Fibroblast of skin of right biceps (primary cell): ENCODE measurements around the gene ZIM2.
"Not testable (repeated sequence)": the region's sequence is repeated elsewhere in the genome, so short reads cannot be mapped to it uniquely, and the experiment has no call there.

Experiments
- DNase-seq: peaks from one replicate; pipeline ENCODE4 v3.0.0-alpha.2; 2013

ZIM2 gene

GRCh38 chr19:56840451-56841192, at the start of gene ZIM2, which contains the start of gene PEG3:
ZIM2 (minus strand) TSS chr19:56840726; CDS start chr19:56824277, 16,449 bp downstream.
PEG3 (minus strand) TSS chr19:56840726; CDS start chr19:56824655, 16,071 bp downstream.
- peak; percentile 10 for DNase-seq

DNA sequence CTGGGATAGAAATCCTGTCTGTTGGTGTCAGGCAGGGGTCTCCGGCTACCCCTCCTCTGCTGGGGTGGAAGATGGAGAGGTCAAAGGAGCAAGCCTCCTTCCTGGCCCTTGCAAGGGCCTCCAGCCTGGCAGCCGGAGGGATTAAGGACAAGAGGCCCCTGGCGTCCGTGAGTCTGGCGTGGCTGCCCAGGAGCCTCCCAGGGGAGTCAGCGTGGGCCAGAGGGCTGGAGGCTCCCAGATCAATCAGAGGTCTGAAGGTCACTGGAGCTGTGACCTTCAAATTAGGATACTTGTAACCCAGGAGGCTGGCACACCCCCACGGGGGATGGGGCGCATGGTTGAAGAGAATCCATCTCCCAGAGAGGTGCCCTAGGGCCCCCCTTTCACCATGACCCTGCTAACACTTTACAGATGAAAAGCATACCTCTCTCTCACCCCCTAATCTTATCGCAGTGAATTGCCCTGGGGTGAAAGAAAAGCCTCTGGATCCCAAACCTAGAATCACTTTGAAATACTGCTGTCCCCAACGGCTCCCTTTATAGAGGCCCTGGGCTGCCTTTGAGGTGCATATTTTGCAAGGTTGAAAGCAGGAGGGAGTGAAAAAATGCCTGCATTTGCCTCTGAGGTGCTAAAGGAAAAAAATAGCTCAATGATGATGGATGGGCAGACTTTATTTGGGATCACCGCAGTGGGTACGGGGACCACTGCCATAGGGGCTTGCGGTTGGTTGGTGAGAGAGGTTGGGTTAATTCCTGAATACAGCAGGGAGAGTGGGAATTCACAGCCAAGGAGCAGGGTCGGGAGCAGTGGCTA, 44.9 kb upstream of the ZIM2 start:
- no peak for DNase-seq

GRCh38 chr19:56884441-56884840, 43.9 kb upstream of the ZIM2 start:
- DNase-seq, result no peak

DNA sequence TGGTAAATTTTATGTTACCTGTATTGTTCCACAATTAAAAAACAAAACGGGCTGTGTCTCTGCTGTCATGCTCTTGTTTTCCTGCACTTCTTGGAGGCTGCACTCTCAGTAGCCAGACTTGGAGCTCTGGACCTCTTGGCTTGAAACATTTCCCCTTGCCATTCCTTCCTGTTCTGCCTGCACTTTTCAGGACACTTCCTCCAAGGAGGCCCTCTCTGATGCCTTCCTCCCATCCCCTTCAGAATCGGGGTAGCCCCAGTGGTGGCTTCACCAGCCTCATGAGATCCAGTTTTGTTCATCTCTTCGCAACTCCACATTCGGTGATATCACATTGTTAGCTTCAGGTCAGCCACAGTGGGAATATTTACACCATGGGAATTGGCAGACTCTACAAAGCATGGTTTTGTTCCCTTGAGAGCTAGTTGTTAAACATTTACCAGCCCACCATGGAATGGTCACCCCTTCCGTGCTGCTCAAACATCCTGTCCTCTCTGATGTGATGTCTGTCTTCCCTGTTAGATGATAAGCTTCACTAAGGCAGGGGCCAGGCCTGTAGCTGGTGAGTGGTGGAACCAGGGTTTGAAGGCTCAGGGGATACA, 40.2 kb upstream of the ZIM2 start:
- DNase-seq, result no peak

DNA sequence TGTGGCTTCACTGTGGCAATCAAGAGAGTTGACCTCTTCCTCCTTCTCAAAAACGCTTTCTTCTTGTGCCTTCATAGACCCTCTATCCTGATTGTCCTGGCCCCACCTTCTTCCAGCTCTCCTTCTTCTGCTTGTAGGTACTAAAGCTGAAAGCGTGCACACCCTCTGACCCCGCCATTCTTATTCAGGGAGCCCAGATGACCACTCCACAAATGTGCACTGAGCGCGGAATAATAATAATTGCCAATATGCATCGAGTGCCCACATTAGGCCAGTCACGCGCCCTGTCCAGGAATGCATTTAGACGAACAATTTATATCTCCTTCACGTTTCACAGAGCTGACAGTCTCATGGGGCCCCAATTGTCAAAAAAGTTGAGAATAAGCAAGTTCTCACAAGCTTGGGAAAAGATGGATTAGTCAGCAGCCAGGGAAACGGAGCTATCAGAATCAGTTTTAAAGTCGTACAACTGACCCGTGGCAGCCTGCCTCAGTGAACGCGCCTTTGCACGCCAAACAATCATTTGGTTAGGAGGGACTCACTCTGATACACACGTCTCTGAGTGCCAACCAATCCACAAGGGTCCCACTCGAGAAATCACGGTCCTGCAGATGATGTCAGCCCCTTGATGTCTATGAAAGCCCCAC, 36.7 kb upstream of the ZIM2 start:
- no peak for DNase-seq

DNA sequence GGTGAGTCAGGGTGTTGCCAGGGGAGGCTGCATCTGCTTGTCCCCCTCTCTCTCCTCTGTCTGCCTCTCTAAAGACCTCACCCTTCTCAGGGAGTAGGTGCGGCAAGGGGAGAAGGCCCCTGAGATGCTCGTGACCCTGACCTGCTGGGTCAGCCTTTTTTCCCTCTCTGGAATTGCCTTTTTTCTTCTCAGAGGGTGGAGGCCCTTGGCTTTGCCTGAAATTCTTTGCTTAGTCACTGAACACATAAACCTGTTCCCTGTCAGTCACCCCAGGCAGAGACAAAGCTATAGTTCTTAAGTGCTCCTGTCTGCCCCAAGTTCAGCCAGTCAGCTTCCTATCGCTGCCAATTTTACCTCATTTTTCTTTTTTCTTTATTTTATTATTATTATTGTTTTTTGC, 35.2 kb upstream of the ZIM2 start:
- no peak for DNase-seq

- no peak for DNase-seq
Measured at GRCh38 chr19:56874530-56874929, 34.0 kb upstream of the ZIM2 start.

GRCh38 chr19:56873493-56873892, 33.0 kb upstream of the ZIM2 start:
- no peak for DNase-seq

GRCh38 chr19:56869886-56870285, 29.4 kb upstream of the ZIM2 start:
- no peak for DNase-seq

GRCh38 chr19:56868446-56868845, 27.9 kb upstream of the ZIM2 start:
- DNase-seq, result no peak

GRCh38 chr19:56866538-56866937, 26.0 kb upstream of the ZIM2 start:
- DNase-seq, result no peak

GRCh38 chr19:56864443-56865125, 24.1 kb upstream of the ZIM2 start:
- DNase-seq, result no peak

DNA sequence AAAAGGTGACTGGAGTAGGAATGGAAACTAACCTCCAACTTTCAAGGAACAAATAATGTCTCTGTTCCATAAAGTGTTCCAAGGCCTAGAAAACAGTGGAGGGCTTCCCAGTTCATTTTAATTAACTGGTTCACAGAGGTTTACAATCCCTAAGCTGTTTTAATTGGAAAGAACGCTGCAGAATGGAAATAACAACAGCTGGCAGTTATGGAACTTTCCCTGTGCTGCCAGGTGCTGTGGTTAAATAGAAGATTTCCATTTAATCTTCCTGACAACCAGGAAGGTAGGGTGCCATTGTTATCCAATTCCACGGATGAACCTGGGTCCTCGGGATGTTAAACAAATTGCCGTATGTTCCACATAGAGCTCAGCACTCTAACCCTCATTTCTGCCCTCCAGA, 22.2 kb upstream of the ZIM2 start:
- DNase-seq, result no peak

DNA sequence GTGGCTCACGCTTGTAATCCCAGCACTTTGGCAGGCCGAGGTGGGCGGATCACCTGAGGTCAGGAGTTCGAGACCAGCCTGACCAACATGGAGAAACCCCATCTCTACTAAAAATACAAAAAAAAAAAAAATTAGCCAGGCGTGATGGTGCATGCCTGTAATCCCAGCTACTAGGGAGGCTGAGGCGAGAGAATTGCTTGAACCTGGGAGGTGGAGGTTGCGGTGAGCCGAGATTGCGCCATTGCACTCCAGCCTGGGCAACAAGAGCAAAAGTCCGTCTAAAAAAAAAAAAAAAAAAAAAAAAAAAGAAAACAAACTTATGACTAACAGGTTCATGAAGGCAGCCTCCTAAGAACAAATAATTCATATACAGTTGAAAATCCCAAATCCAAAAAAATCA, 19.9 kb upstream of the ZIM2 start:
- DNase-seq, result not testable (repeated sequence)

DNA sequence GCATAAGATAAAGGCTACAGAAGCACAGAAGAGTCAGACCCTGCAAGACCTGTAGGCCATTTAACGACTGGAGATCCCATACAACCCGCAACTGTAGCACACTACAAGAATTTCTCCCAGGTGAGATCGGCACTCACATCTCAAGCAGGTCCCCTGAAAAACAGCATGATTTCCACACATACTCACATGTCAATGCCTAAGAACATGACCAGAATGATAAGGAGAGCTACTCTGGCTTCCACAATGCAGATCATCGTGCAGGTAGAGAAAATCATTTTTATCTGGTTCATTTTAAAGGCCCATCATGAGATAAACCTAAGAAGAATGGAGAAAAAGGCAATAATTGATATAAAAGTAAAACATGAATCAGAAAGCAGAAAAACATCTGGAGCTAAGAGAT, 17.5 kb upstream of the ZIM2 start:
- no peak for DNase-seq

DNA sequence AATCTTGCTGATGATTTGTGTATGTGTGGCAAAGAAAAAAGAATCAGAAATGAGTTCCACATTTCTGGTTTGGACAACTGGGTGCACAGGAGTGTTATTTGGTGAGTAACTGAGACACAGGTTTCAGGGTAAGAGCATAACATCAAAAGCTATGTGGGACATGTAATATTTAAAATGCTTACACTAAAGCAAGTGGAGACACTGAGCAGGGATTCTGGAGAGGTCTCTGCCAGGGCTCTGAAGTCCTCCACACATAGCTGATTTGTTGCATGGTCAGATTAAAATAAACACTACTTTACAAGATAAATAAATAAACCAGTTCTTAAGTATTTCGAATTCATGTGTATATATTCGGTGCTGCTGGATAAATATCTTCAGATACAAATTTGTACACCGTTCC, 16.3 kb upstream of the ZIM2 start:
- DNase-seq, result no peak

DNA sequence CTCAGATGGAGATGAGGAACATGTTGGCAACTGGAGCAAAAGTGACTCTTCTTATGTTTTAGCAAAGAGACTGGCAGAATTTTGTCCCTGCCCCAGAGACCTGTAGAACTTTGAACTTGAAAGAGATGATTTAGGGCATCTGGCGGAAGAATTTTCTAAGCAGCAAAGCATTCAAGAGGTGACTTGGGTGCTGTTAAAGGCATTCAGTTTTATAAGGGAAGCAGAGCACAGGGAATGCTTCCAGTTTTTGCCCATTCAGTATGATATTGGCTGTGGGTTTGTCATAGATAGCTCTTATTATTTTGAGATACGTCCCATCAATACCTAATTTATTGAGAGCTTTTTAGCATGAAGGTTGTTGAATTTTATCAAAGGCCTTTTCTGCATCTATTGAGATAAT, 11.8 kb upstream of the ZIM2 start:
- DNase-seq, result not testable (repeated sequence)

DNA sequence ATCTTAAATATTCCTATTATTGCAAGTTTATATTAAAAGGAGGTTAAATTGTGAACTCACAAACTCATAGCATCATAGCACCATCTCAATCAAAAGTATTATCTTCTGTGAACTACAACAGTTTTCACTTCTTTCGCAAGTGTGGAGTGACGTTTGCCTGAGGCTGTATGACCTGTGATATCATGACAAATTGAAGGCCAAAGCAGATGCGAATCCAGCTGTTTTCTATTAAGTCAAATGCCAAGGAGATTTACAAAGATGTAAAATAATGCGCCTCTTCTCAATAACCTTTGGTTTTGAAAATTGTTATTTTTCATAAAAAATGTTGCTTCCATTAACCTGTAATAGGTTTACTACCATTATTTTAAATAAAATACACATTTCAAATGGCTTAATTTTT, 7.6 kb upstream of the ZIM2 start:
- no peak for DNase-seq

DNA sequence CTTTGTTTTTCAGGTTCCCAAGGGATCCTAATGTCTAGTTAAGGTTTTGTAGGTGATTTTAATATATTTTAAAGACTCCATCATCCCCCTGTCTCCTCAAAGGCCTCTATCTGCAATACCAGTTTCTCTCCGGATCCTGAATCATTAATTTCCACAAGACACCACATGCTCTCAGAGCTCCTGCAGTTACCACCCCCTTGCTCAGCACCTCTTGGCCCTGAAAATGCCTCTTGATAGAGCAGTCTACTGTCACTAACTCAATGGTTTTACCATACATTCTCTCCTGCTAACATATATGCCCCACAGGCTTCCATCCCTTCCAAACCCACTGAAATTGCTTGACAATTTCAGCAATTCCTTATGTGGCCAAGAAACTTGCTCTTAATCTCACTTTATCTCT, 1.9 kb upstream of the ZIM2 start:
- DNase-seq, result no peak

GRCh38 chr19:56841193-56841543, 642 bp upstream of the ZIM2 start:
- no peak for DNase-seq

DNA sequence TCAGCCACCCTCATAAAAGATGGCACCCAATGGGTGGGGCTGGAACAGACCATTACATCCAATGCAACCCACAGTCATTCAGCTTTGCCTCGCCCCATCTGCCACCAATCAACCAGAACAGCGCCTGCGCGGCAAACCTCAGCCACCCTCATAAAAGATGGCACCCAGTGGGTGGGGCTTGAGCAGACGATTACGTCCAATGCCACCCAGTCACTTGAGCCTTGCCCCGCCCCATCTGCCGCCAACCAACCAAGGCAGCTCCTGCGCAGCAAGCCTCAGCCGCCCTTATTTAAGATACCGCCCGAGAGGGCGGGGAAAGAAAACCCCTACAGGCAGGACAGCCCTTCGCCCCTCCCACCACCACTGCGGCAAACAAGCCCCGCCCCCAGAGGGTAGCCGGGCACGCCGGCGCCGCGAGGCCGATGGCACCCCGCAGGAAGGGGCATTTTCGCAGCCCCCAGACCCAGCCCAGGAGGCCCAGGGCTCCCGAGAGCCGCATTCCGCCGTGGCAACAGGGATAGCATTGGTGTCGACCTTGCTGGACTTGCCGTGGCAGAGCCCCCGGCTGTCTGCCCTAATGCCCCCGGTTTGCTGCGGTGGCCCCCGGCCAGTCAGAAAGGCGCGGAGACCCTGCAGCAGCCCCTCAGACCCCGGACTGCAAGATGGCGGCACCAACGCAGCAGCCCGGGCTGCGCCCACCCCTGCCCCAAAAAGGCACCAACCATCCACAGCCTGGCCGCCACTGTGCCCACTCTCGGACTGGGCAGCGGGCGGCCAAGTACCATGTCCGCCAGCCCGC, 675 bp downstream of the ZIM2 start:
- DNase-seq, result peak; percentile 91
